Subcutaneous adipose tissue (tissue), 4 donors: ENCODE measurements around the gene PRR20B. TPM values are rescaled to one million over a fixed set of nuclear protein-coding genes. Genes with fewer than 3 reads are reported as not detected.
"Not testable (repeated sequence)": the region's sequence is repeated elsewhere in the genome, so short reads cannot be mapped to it uniquely, and the experiment has no call there.

Experiments used
- CTCF ChIP-seq: fragments of 450-650 bp; IDR thresholded peaks from one replicate; pipeline ENCODE4 v1.5.1; 2016; ENCODE audit warnings: low read depth, mild to moderate bottlenecking, control low read depth, antibody characterized with exemption, moderate library complexity
- small RNA-seq: library from RNA; depleted of rRNA; stranded (forward); fragments of <200 nt; gene quantifications from one replicate; pipeline ENCODE3, GENCODE V24; 2016
- total RNA-seq, 4 donors: library from RNA; depleted of rRNA; stranded (reverse); fragments of >200 nt; gene quantifications; one replicate each; pipeline ENCODE4 v1.1.0, GENCODE V29; 2016

Gene PRR20B
- total RNA-seq, 4 donors from 2014 or later = not detected

- not testable (repeated sequence) for TF ChIP-seq CTCF
Measured at GRCh38 chr13:57140235-57140968, 6.9 kb upstream of the PRR20B start, which contains the start of gene PRR20A. TSS of gene PRR20A (plus strand) at chr13:57140918. CDS start at chr13:57141305, 387 bp downstream.

- TF ChIP-seq CTCF = not testable (repeated sequence)
Measured at GRCh38 chr13:57153761-57154160, 6.5 kb downstream of the PRR20B start, which contains the start of gene PRR20C. TSS of gene PRR20C (plus strand) at chr13:57154061. CDS start at chr13:57154448, 387 bp downstream.

- not testable (repeated sequence) for TF ChIP-seq CTCF
Measured at GRCh38 chr13:57160332-57160731, 13.0 kb downstream of the PRR20B start, which contains the start of gene PRR20D. TSS of gene PRR20D (plus strand) at chr13:57160632. CDS start at chr13:57161019, 387 bp downstream.

GRCh38 chr13:57166897-57167296 lies 19.6 kb downstream of the PRR20B start, which contains the start of gene PRR20E:
TSS of gene PRR20E (plus strand) at chr13:57167197. CDS start at chr13:57167584, 387 bp downstream.
- not testable (repeated sequence) for TF ChIP-seq CTCF

- no peak for TF ChIP-seq CTCF
Measured at GRCh38 chr13:57191667-57192066, 44.4 kb downstream of the PRR20B start.

Small RNA genes within 50 kb of the gene (small RNA-seq; reads per million reads assigned to genes)
- not detected for gene PRR20FP

Other genes starting within 250 kb of the PRR20B start
- gene PRR20A, start 6.6 kb upstream of the PRR20B start, total RNA-seq = not detected
- not detected for gene PRR20C, start 6.6 kb downstream of the PRR20B start, total RNA-seq
- not detected for gene PRR20D, start 13.1 kb downstream of the PRR20B start, total RNA-seq
- not detected for gene PRR20E, start 19.7 kb downstream of the PRR20B start, total RNA-seq